WTC11 (cell line): ENCODE results near the gene TRAF2. TPM values are rescaled to one million over a fixed set of nuclear protein-coding genes. Genes with fewer than 3 reads are reported as not detected.
"Not testable (repeated sequence)": the region's sequence is repeated elsewhere in the genome, so short reads cannot be mapped to it uniquely, and the experiment has no call there.

Experiments
- ATAC-seq: fragments of 200-7000 bp; cut with Tn5 transposase; 2 replicates; pipeline ENCODE4 v1.10.0; 2021; ENCODE audit warnings: mild to moderate bottlenecking, moderate library complexity
- CTCF ChIA-PET: fragments of 300-600 bp; sonication (Branson Sonifier 250); formaldehyde crosslinking; loops from one replicate; lab custom pipeline; 2021; ENCODE audit warnings: antibody characterized with exemption; lab: Charles Lee
- POLR2A ChIA-PET: fragments of 350-600 bp; sonication (Branson Sonifier 250); formaldehyde crosslinking; loops from one replicate; lab custom pipeline; 2021; ENCODE audit warnings: antibody characterized with exemption; lab: Charles Lee
- DNase-seq: peaks from one replicate; pipeline ENCODE4 v3.0.0; 2021; ENCODE audit warnings: low spot score
- H3K27ac Mint-ChIP-seq: 2 replicates; pipeline ENCODE4 v1.8.0; 2021; ENCODE audit warnings: mixed read lengths
- H3K27me3 Mint-ChIP-seq: 2 replicates; pipeline ENCODE4 v1.8.0; 2021; ENCODE audit warnings: low read depth, mild to moderate bottlenecking, moderate library complexity, mixed read lengths
- H3K36me3 Mint-ChIP-seq: 2 replicates; pipeline ENCODE4 v1.8.0; 2021; ENCODE audit warnings: mixed read lengths
- H3K4me1 Mint-ChIP-seq: 2 replicates; pipeline ENCODE4 v1.8.0; 2022; ENCODE audit warnings: mixed read lengths
- H3K4me3 Mint-ChIP-seq: 2 replicates; pipeline ENCODE4 v1.8.0; 2021; ENCODE audit warnings: mild to moderate bottlenecking, moderate library complexity, mixed read lengths
- H3K9me3 Mint-ChIP-seq: 2 replicates; pipeline ENCODE4 v1.8.0; 2021; ENCODE audit warnings: mixed read lengths
- AR ChIP-seq: fragments of 250-450 bp; sonication (Bioruptor Pico); IDR thresholded peaks from 2 replicates; pipeline ENCODE4 v1.9.0; 2021; ENCODE audit warnings: mild to moderate bottlenecking
- ARID4B ChIP-seq: sonication (generic); formaldehyde crosslinking; IDR thresholded peaks from 2 replicates; pipeline ENCODE4 v1.8.0; 2023; ENCODE audit warnings: missing genetic modification reagents, mild to moderate bottlenecking, borderline replicate concordance
- ATF6 ChIP-seq: sonication (generic); formaldehyde crosslinking; IDR thresholded peaks from 2 replicates; pipeline ENCODE4 v1.8.1; 2023; ENCODE audit warnings: mild to moderate bottlenecking, missing genetic modification reagents
- CBFB ChIP-seq: sonication (generic); formaldehyde crosslinking; IDR thresholded peaks from 2 replicates; pipeline ENCODE4 v1.8.1; 2022; ENCODE audit warnings: mild to moderate bottlenecking, low read depth, missing genetic modification reagents
- CDX4 ChIP-seq: fragments of 250-450 bp; sonication (Bioruptor Pico); IDR thresholded peaks from 2 replicates; pipeline ENCODE4 v1.9.0; 2021; ENCODE audit warnings: moderate library complexity, mild to moderate bottlenecking, inconsistent platforms, borderline replicate concordance
- FOXK1 ChIP-seq: sonication (generic); formaldehyde crosslinking; IDR thresholded peaks from 2 replicates; pipeline ENCODE4 v1.8.0; 2022; ENCODE audit warnings: mild to moderate bottlenecking, moderate library complexity, missing genetic modification reagents
- FOXP1 ChIP-seq: sonication (generic); formaldehyde crosslinking; IDR thresholded peaks from 2 replicates; pipeline ENCODE4 v1.8.0; 2022; ENCODE audit warnings: missing genetic modification reagents, mild to moderate bottlenecking, moderate library complexity, borderline replicate concordance
- JUN ChIP-seq: sonication (generic); formaldehyde crosslinking; IDR thresholded peaks from 2 replicates; pipeline ENCODE4 v1.8.0; 2023; ENCODE audit warnings: mild to moderate bottlenecking, missing genetic modification reagents
- MXD4 ChIP-seq: fragments of 250-450 bp; sonication (Bioruptor Pico); IDR thresholded peaks from 2 replicates; pipeline ENCODE4 v1.8.0; 2021; ENCODE audit warnings: mild to moderate bottlenecking, moderate library complexity, borderline replicate concordance
- NFE2L1 ChIP-seq: sonication (generic); formaldehyde crosslinking; IDR thresholded peaks from 2 replicates; pipeline ENCODE4 v1.8.1; 2023; ENCODE audit warnings: missing genetic modification reagents
- NR1H2 ChIP-seq: sonication (generic); formaldehyde crosslinking; IDR thresholded peaks from 2 replicates; pipeline ENCODE4 v1.9.0; 2021; ENCODE audit warnings: mild to moderate bottlenecking, moderate library complexity, missing genetic modification reagents
- NR2C2 ChIP-seq: sonication (generic); formaldehyde crosslinking; IDR thresholded peaks from 2 replicates; pipeline ENCODE4 v1.8.0; 2022; ENCODE audit warnings: mild to moderate bottlenecking, missing genetic modification reagents
- OVOL2 ChIP-seq: fragments of 250-450 bp; sonication (Bioruptor Pico); IDR thresholded peaks from 2 replicates; pipeline ENCODE4 v1.9.0; 2021; ENCODE audit warnings: mild to moderate bottlenecking, borderline replicate concordance
- TP53 ChIP-seq: sonication (generic); formaldehyde crosslinking; IDR thresholded peaks from 2 replicates; pipeline ENCODE4 v1.8.1; 2023; ENCODE audit warnings: mild to moderate bottlenecking, missing genetic modification reagents
- ZNF232 ChIP-seq: sonication (generic); formaldehyde crosslinking; IDR thresholded peaks from 2 replicates; pipeline ENCODE4 v1.8.0; 2022; ENCODE audit warnings: mild to moderate bottlenecking, missing genetic modification reagents
- ZNF423 ChIP-seq: fragments of 250-450 bp; sonication (Bioruptor Pico); IDR thresholded peaks from 2 replicates; pipeline ENCODE4 v2.1.2; 2022; ENCODE audit warnings: mild to moderate bottlenecking, moderate library complexity
- total RNA-seq: library from RNA; stranded (reverse); gene quantifications from 3 replicates; pipeline ENCODE4 v1.2.3, GENCODE V29; 2021
- TF ChIP-seq, protein P1 (sequence below): sonication (generic); formaldehyde crosslinking; IDR thresholded peaks from 2 replicates; pipeline ENCODE4 v1.8.1; 2023; ENCODE audit warnings: mild to moderate bottlenecking, missing genetic modification reagents, moderate library complexity
- TF ChIP-seq, protein P2 (sequence below): sonication (generic); formaldehyde crosslinking; IDR thresholded peaks from 2 replicates; pipeline ENCODE4 v1.8.1; 2023; ENCODE audit warnings: mild to moderate bottlenecking, missing genetic modification reagents

TRAF2 gene
- total RNA-seq, 1 experiment from 2014 or later: 55.0 TPM

GRCh38 chr9:136837146-136837855 lies 49.0 kb upstream of the TRAF2 start (continued):
- no peak for TF ChIP-seq ARID4B (CRISPR knock-in tag)
- TF ChIP-seq JUN: no peak
- TF ChIP-seq, protein P1, sequence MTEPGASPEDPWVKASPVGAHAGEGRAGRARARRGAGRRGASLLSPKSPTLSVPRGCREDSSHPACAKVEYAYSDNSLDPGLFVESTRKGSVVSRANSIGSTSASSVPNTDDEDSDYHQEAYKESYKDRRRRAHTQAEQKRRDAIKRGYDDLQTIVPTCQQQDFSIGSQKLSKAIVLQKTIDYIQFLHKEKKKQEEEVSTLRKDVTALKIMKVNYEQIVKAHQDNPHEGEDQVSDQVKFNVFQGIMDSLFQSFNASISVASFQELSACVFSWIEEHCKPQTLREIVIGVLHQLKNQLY (CRISPR knock-in tag): no peak
- no peak for TF ChIP-seq ZNF423
- TF ChIP-seq, protein P2, sequence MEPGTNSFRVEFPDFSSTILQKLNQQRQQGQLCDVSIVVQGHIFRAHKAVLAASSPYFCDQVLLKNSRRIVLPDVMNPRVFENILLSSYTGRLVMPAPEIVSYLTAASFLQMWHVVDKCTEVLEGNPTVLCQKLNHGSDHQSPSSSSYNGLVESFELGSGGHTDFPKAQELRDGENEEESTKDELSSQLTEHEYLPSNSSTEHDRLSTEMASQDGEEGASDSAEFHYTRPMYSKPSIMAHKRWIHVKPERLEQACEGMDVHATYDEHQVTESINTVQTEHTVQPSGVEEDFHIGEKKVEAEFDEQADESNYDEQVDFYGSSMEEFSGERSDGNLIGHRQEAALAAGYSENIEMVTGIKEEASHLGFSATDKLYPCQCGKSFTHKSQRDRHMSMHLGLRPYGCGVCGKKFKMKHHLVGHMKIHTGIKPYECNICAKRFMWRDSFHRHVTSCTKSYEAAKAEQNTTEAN (CRISPR knock-in tag): no peak
- TF ChIP-seq OVOL2 (CRISPR knock-in tag): no peak
- no peak for TF ChIP-seq FOXP1
- TF ChIP-seq ZNF232: no peak
- no peak for TF ChIP-seq AR (CRISPR knock-in tag)
- TF ChIP-seq NR2C2: no peak
- no peak for TF ChIP-seq CBFB (CRISPR knock-in tag)

GRCh38 chr9:136837856-136838277 lies 48.4 kb upstream of the TRAF2 start:
- H3K27me3 Mint-ChIP-seq, H3K4me3 Mint-ChIP-seq, POLR2A ChIA-PET, H3K36me3 Mint-ChIP-seq, DNase-seq, H3K9me3 Mint-ChIP-seq, H3K27ac Mint-ChIP-seq, ATAC-seq: not testable (repeated sequence)
- H3K4me1 Mint-ChIP-seq: peaks cover 19% of the 10 kb centered on the region
- CTCF ChIA-PET: interaction anchor here (1.1 kb wide), 1 partner anchor 68 kb away, joined by 3 read pairs; no protein-coding TSS in a partner anchor

GRCh38 chr9:136838314-136839228 lies 47.7 kb upstream of the TRAF2 start:
- Mint-ChIP-seq H3K27ac (no peak overlapping the region), H3K36me3 (peaks cover 4% of the 10 kb centered on the region; the same call in 1 of the 2 replicates), H3K4me3 (no peak overlapping the region), H3K27me3 (no peaks in the 10 kb centered on the region), H3K9me3 (no peaks in the 10 kb centered on the region), H3K4me1 (peaks cover 22% of the 10 kb centered on the region)
- ChIA-PET POLR2A (no interaction called here), CTCF (interaction anchor here (1.1 to 1.4 kb wide), 2 partner anchors 9 to 69 kb away, joined by 3 read pairs; no protein-coding TSS in a partner anchor)
- DNase-seq (no peak), ATAC-seq (no peak)
- TF ChIP-seq NR1H2 (CRISPR knock-in tag) (no peak), MXD4 (CRISPR knock-in tag) (no peak), TP53 (CRISPR knock-in tag) (no peak), ATF6 (no peak), NFE2L1 (CRISPR knock-in tag) (no peak), FOXK1 (CRISPR knock-in tag) (no peak), FOXP1 (0 out of 2 replicates have a peak, but pooled peaks have one; percentile 18), CDX4 (CRISPR knock-in tag) (no peak)
